Thyroid gland (tissue), 4 donors: Measurements from ENCODE around the gene PIGV. TPM values are rescaled to one million over a fixed set of nuclear protein-coding genes. Genes with fewer than 3 reads are reported as not detected.
A peak's percentile ranks its signal among the peaks of the same experiment; 100 is the strongest.

Source experiments
- DNase-seq, 2 donors: peaks; one replicate each; pipeline ENCODE4 v3.0.0-alpha.2; 2019
- H3K27ac ChIP-seq, 3 donors: fragments of 200-600 bp; sonication (generic); 1 replicate in 2 of 3; 2 replicates in 1 of 3; pipeline ENCODE4 v1.5.1; 2016 to 2019; ENCODE audit warnings: mild to moderate bottlenecking in 1 of 3, moderate library complexity in 1 of 3
- H3K27me3 ChIP-seq: fragments of 200-600 bp; sonication (generic); one replicate; pipeline ENCODE4 v1.5.1; 2019
- H3K36me3 ChIP-seq, 2 donors: fragments of 200-600 bp; sonication (generic); one replicate each; pipeline ENCODE4 v1.5.1; 2016 to 2019
- H3K4me1 ChIP-seq, 2 donors: fragments of 200-600 bp; sonication (generic); one replicate each; pipeline ENCODE4 v1.5.1; 2017 to 2019
- H3K4me3 ChIP-seq, 3 donors: fragments of 200-600 bp; sonication (generic); replicated peaks in 1 of 3; 1 replicate in 2 of 3; 2 replicates in 1 of 3; pipeline ENCODE4 v1.5.1; 2016; ENCODE audit warnings: mild to moderate bottlenecking in 1 of 3
- H3K9me3 ChIP-seq: fragments of 200-600 bp; sonication (generic); one replicate; pipeline ENCODE4 v1.5.1; 2017
- CTCF ChIP-seq, 6 experiments: fragments of 200-600 bp in 3 of 6; fragments of 450-650 bp in 3 of 6; sonication (generic) in 3 of 6; IDR thresholded peaks; one replicate each; pipeline ENCODE4 v1.5.1; 2016 to 2019; ENCODE audit warnings: antibody characterized with exemption in 6 of 6, mild to moderate bottlenecking in 2 of 6, inconsistent platforms in 1 of 6, moderate library complexity in 1 of 6
- POLR2A ChIP-seq, 2 donors: fragments of 450-650 bp; IDR thresholded peaks; one replicate each; pipeline ENCODE4 v1.6.1; 2017; ENCODE audit warnings: antibody characterized with exemption in 2 of 2, mild to moderate bottlenecking in 2 of 2, moderate library complexity in 1 of 2
- WGBS, 2 donors: methylation state at CpG; one replicate each; pipeline ENCODE4 v1.1.5; 2017; 5-methylcytosine and 5-hydroxymethylcytosine counted together
- intact Hi-C: fragments of 100-400 bp; cut with DNase I; formaldehyde crosslinking; loops from one replicate; pipeline ENCODE4 v1.15.1; 2023
- total RNA-seq, 4 donors: library from RNA; depleted of rRNA; stranded (reverse); fragments of >200 nt; gene quantifications; one replicate each; pipeline ENCODE4 v1.2.3, GENCODE V29; 2016

Gene PIGV
- total RNA-seq, 4 donors from 2014 or later: 20.5 to 39.4 (median 27.8) TPM

GRCh38 chr1:26771285-26771642 is 16.5 kb upstream of the PIGV start:
- Histone ChIP-seq H3K9me3 (no peaks in the 10 kb centered on the region), H3K36me3 (peaks cover 78 to 91% of the 10 kb centered on the region in 2 donors)
- intact Hi-C loops: no loop called here

GRCh38 chr1:26771643-26772321 is 16.0 kb upstream of the PIGV start:
- 76 to 92% methylated on average over 2 of the region's 2 CpGs for WGBS, 2 donors
- DNase-seq: no peak
- Histone ChIP-seq H3K36me3 (peaks cover 78 to 91% of the 10 kb centered on the region in 2 donors), H3K4me1 (peaks cover 0 to 22% of the 10 kb centered on the region in 2 donors), H3K27ac (peak overlapping the region in 1 of 3 donors; percentile 49), H3K4me3 (no peak overlapping the region), H3K27me3 (no peaks in the 10 kb centered on the region), H3K9me3 (no peaks in the 10 kb centered on the region)
- intact Hi-C loops: no loop called here
- no peak for TF ChIP-seq POLR2A (IDR thresholded peaks at IDR 0.05)
- no peak for TF ChIP-seq CTCF (IDR thresholded peaks at IDR 0.05)

More at GRCh38 chr1:26771285-26771642, 16.5 kb upstream of the PIGV start:
- 53 to 66% methylated on average over 3 of the region's 3 CpGs for WGBS, 2 donors
- no peak for TF ChIP-seq CTCF (IDR thresholded peaks at IDR 0.05)
- DNase-seq: no peak
- Histone ChIP-seq H3K27me3 (no peaks in the 10 kb centered on the region), H3K27ac (peak overlapping the region in 1 of 3 donors; percentile 49), H3K4me3 (no peak overlapping the region), H3K4me1 (peaks cover 0 to 22% of the 10 kb centered on the region in 2 donors)

- peaks cover 72 to 90% of the 10 kb centered on the region in 2 donors for H3K36me3 ChIP-seq
- H3K9me3 ChIP-seq: no peaks in the 10 kb centered on the region
- intact Hi-C loops: no loop called here
- H3K4me1 ChIP-seq: peaks cover 0 to 22% of the 10 kb centered on the region in 2 donors
- WGBS, 2 donors: 95% methylated on average over 4 of the region's 4 CpGs
- H3K4me3 ChIP-seq: no peak overlapping the region
- no peak for TF ChIP-seq POLR2A (IDR thresholded peaks at IDR 0.05)
- TF ChIP-seq CTCF (IDR thresholded peaks at IDR 0.05): no peak
- H3K27me3 ChIP-seq: no peaks in the 10 kb centered on the region
- no peak for DNase-seq
- H3K27ac ChIP-seq: no peak overlapping the region
These were observed 15.1 kb upstream of the PIGV start for GRCh38 chr1:26772687-26773086.

DNA sequence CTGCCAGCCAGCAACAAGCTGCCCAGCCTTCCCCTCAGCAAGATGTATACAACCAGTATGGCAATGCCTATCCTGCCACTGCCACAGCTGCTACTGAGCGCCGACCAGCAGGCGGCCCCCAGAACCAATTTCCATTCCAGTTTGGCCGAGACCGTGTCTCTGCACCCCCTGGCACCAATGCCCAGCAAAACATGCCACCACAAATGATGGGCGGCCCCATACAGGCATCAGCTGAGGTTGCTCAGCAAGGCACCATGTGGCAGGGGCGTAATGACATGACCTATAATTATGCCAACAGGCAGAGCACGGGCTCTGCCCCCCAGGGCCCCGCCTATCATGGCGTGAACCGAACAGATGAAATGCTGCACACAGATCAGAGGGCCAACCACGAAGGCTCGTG is 13.3 kb upstream of the PIGV start:
- Histone ChIP-seq H3K4me3 (no peak overlapping the region), H3K9me3 (no peaks in the 10 kb centered on the region), H3K27ac (no peak overlapping the region), H3K27me3 (no peaks in the 10 kb centered on the region), H3K36me3 (peaks cover 80 to 98% of the 10 kb centered on the region in 2 donors), H3K4me1 (peaks cover 0 to 12% of the 10 kb centered on the region in 2 donors)
- no peak for TF ChIP-seq POLR2A (IDR thresholded peaks at IDR 0.05)
- no peak for TF ChIP-seq CTCF (IDR thresholded peaks at IDR 0.05)
- 95 to 100% methylated on average over 6 to 11 of the region's 13 CpGs for WGBS, 2 donors
- DNase-seq: no peak
- intact Hi-C loops: no loop called here

DNA sequence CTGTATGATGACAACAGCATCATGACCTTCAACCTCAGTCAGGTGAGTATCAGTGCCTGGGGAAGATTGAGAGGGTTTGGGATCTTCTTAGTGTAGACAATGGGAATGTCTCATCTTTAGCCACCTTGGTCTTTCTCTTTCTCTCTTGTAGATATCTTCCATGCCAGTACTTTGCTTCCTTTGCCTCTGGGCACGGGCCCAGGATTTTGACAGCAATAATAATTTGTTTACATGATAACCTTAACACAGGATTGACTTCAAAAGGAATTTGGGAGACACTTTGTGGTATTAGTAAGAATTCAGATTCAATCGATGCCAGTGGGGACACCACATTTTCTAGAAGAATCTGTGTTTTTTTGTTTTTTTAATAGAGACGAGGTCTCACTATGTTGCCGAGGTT is 12.1 kb upstream of the PIGV start:
- DNase-seq: no peak
- peaks cover 85 to 97% of the 10 kb centered on the region in 2 donors for H3K36me3 ChIP-seq
- H3K27ac ChIP-seq: no peak overlapping the region
- no peaks in the 10 kb centered on the region for H3K9me3 ChIP-seq
- H3K4me1 ChIP-seq: peaks cover 0 to 12% of the 10 kb centered on the region in 2 donors
- H3K4me3 ChIP-seq: no peak overlapping the region
- no peaks in the 10 kb centered on the region for H3K27me3 ChIP-seq
- intact Hi-C loops: no loop called here
- 84 to 90% methylated on average over 4 of the region's 4 CpGs for WGBS, 2 donors
- TF ChIP-seq POLR2A (IDR thresholded peaks at IDR 0.05): no peak
- no peak for TF ChIP-seq CTCF (IDR thresholded peaks at IDR 0.05)
